ENCODE data around the gene RAD51D.

Gene RAD51D

GRCh38 chr17:35076874-35077273 is 42.8 kb downstream of the RAD51D start:
- Histone ChIP-seq H3K79me1 (ENCODE audit: low read depth, low read length) (no peaks in the 10 kb centered on the region), H3K18ac (ENCODE audit: low read length) (no peak overlapping the region), H2BK15ac (ENCODE audit: low read length) (no peak overlapping the region), H4K91ac (ENCODE audit: low read depth, low read length, poor library complexity) (no peak overlapping the region), H3K4me3 (ENCODE audit: low read length in 2 of 2) (no peak overlapping the region), H2BK120ac (ENCODE audit: low read depth, low read length) (no peak overlapping the region), H2BK12ac (ENCODE audit: low read length) (no peak overlapping the region), H3K36me3 (replicated peaks in 1 of 2; ENCODE audit: control insufficient read depth in 2 of 2, insufficient read depth in 2 of 2, low read length in 2 of 2) (no peaks in the 10 kb centered on the region), H3K9me3 (replicated peaks in 1 of 2; ENCODE audit: control insufficient read depth in 2 of 2, insufficient read depth in 1 of 2, low read depth in 1 of 2, low read length in 2 of 2) (no peaks in the 10 kb centered on the region), H2AK5ac (ENCODE audit: low read depth, low read length) (no peak overlapping the region), H2BK5ac (ENCODE audit: low read length) (no peak overlapping the region), H3K23ac (ENCODE audit: low read depth, low read length, poor library complexity) (no peak overlapping the region), H4K8ac (ENCODE audit: low read depth, low read length) (no peak overlapping the region), H3K27ac (replicated peaks; ENCODE audit: low read length) (no peak overlapping the region), H3K14ac (ENCODE audit: low read length) (no peak overlapping the region), H3K4ac (ENCODE audit: low read length) (no peak overlapping the region), H3K27me3 (ENCODE audit: control insufficient read depth in 3 of 3, insufficient read depth in 3 of 3, low read depth in 1 of 3, low read length in 3 of 3) (no peaks in the 10 kb centered on the region), H2AFZ (ENCODE audit: low read length) (no peak overlapping the region), H3K4me1 (ENCODE audit: control insufficient read depth in 2 of 2, insufficient read depth in 1 of 2, low read depth in 1 of 2, low read length in 2 of 2) (peaks cover 0 to 14% of the 10 kb centered on the region in 2 donors), H3K9ac (ENCODE audit: low read depth, low read length, poor library complexity) (no peak overlapping the region), H3K4me2 (ENCODE audit: insufficient read depth, low read length, poor library complexity, severe bottlenecking) (no peak overlapping the region)
- DNase-seq (ENCODE audit: low spot score): no peak
- WGBS, 2 donors (ENCODE audit: extremely low coverage in 2 of 2, insufficient read length in 2 of 2, insufficient replicate concordance in 1 of 2): no CpG with 5 or more reads among the region's 1 CpG

- peaks cover 0 to 14% of the 10 kb centered on the region in 2 donors for H3K4me1 ChIP-seq (ENCODE audit: control insufficient read depth in 2 of 2, insufficient read depth in 1 of 2, low read depth in 1 of 2, low read length in 2 of 2)
- H3K4me2 ChIP-seq (ENCODE audit: insufficient read depth, low read length, poor library complexity, severe bottlenecking): no peak overlapping the region
- H2BK120ac ChIP-seq (ENCODE audit: low read depth, low read length): no peak overlapping the region
- no peak overlapping the region for H4K91ac ChIP-seq (ENCODE audit: low read depth, low read length, poor library complexity)
- H3K27ac ChIP-seq (replicated peaks; ENCODE audit: low read length): no peak overlapping the region
- no peak overlapping the region for H2BK15ac ChIP-seq (ENCODE audit: low read length)
- no peak overlapping the region for H3K23ac ChIP-seq (ENCODE audit: low read depth, low read length, poor library complexity)
- H2AFZ ChIP-seq (ENCODE audit: low read length): no peak overlapping the region
- H3K18ac ChIP-seq (ENCODE audit: low read length): no peak overlapping the region
- H2AK5ac ChIP-seq (ENCODE audit: low read depth, low read length): no peak overlapping the region
- H3K27me3 ChIP-seq (ENCODE audit: control insufficient read depth in 3 of 3, insufficient read depth in 3 of 3, low read depth in 1 of 3, low read length in 3 of 3): no peaks in the 10 kb centered on the region
- no peak overlapping the region for H4K8ac ChIP-seq (ENCODE audit: low read depth, low read length)
- H3K36me3 ChIP-seq (replicated peaks in 1 of 2; ENCODE audit: control insufficient read depth in 2 of 2, insufficient read depth in 2 of 2, low read length in 2 of 2): no peaks in the 10 kb centered on the region
- no peak for DNase-seq (ENCODE audit: low spot score)
- H2BK12ac ChIP-seq (ENCODE audit: low read length): no peak overlapping the region
- no CpG with 5 or more reads among the region's 2 CpGs for WGBS, 2 donors (ENCODE audit: extremely low coverage in 2 of 2, insufficient read length in 2 of 2, insufficient replicate concordance in 1 of 2)
- no peaks in the 10 kb centered on the region for H3K9me3 ChIP-seq (replicated peaks in 1 of 2; ENCODE audit: control insufficient read depth in 2 of 2, insufficient read depth in 1 of 2, low read depth in 1 of 2, low read length in 2 of 2)
- no peak overlapping the region for H2BK5ac ChIP-seq (ENCODE audit: low read length)
- no peak overlapping the region for H3K4me3 ChIP-seq (ENCODE audit: low read length in 2 of 2)
- no peak overlapping the region for H3K4ac ChIP-seq (ENCODE audit: low read length)
- H3K14ac ChIP-seq (ENCODE audit: low read length): no peak overlapping the region
- H3K9ac ChIP-seq (ENCODE audit: low read depth, low read length, poor library complexity): no peak overlapping the region
- no peaks in the 10 kb centered on the region for H3K79me1 ChIP-seq (ENCODE audit: low read depth, low read length)
Observed at GRCh38 chr17:35074711-35075707, 44.7 kb downstream of the RAD51D start.

DNA sequence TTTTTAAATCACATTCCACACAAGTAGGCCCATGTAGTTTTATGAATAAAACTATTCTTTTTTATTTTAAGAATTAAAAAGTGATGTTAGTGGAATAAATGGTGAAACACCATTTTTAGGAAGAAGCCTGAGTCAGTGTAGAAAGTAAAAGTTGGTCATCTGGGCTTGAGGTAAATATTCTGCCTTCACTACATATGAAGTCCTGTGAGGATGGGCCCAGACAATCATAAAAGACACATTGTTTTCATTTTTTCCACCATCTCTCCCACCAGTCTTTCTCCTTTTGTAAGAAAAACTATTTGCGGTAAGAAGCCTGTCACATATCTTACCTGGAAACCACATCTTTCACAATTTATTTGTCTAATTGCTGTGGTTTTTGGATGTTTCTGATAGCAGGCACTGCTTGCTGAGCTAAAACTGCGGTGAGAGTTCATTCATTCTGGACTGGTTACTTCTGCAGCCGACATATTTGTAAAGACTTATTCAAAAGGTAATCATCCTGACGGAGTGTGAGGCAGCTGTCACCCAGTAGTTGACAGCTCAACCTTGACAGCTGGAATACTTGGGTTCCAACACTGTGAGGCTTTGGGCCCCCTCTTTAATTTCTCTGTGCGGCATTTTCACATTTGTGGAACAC is 45.6 kb downstream of the RAD51D start:
- Histone ChIP-seq H2AK5ac (ENCODE audit: low read depth, low read length) (no peak overlapping the region), H2AFZ (ENCODE audit: low read length) (no peak overlapping the region), H4K8ac (ENCODE audit: low read depth, low read length) (no peak overlapping the region), H3K79me1 (ENCODE audit: low read depth, low read length) (no peaks in the 10 kb centered on the region), H3K4me2 (ENCODE audit: insufficient read depth, low read length, poor library complexity, severe bottlenecking) (no peak overlapping the region), H3K23ac (ENCODE audit: low read depth, low read length, poor library complexity) (no peak overlapping the region), H3K4me3 (ENCODE audit: low read length in 2 of 2) (no peak overlapping the region), H3K27me3 (ENCODE audit: control insufficient read depth in 3 of 3, insufficient read depth in 3 of 3, low read depth in 1 of 3, low read length in 3 of 3) (no peaks in the 10 kb centered on the region), H2BK120ac (ENCODE audit: low read depth, low read length) (no peak overlapping the region), H3K36me3 (replicated peaks in 1 of 2; ENCODE audit: control insufficient read depth in 2 of 2, insufficient read depth in 2 of 2, low read length in 2 of 2) (no peaks in the 10 kb centered on the region), H3K4ac (ENCODE audit: low read length) (no peak overlapping the region), H3K9me3 (replicated peaks in 1 of 2; ENCODE audit: control insufficient read depth in 2 of 2, insufficient read depth in 1 of 2, low read depth in 1 of 2, low read length in 2 of 2) (no peaks in the 10 kb centered on the region), H3K9ac (ENCODE audit: low read depth, low read length, poor library complexity) (no peak overlapping the region), H3K27ac (replicated peaks; ENCODE audit: low read length) (no peak overlapping the region), H2BK5ac (ENCODE audit: low read length) (no peak overlapping the region), H2BK12ac (ENCODE audit: low read length) (no peak overlapping the region), H2BK15ac (ENCODE audit: low read length) (no peak overlapping the region), H3K14ac (ENCODE audit: low read length) (no peak overlapping the region), H3K4me1 (ENCODE audit: control insufficient read depth in 2 of 2, insufficient read depth in 1 of 2, low read depth in 1 of 2, low read length in 2 of 2) (peaks cover 0 to 14% of the 10 kb centered on the region in 2 donors), H4K91ac (ENCODE audit: low read depth, low read length, poor library complexity) (no peak overlapping the region), H3K18ac (ENCODE audit: low read length) (no peak overlapping the region)
- no CpG with 5 or more reads among the region's 5 CpGs for WGBS, 2 donors (ENCODE audit: extremely low coverage in 2 of 2, insufficient read length in 2 of 2, insufficient replicate concordance in 1 of 2)
- DNase-seq (ENCODE audit: low spot score): no peak

GRCh38 chr17:35073183-35073790 is 46.4 kb downstream of the RAD51D start:
- Histone ChIP-seq H2BK15ac (ENCODE audit: low read length) (no peak overlapping the region), H3K4me1 (ENCODE audit: control insufficient read depth in 2 of 2, insufficient read depth in 1 of 2, low read depth in 1 of 2, low read length in 2 of 2) (peaks cover 0 to 14% of the 10 kb centered on the region in 2 donors), H3K27ac (replicated peaks; ENCODE audit: low read length) (no peak overlapping the region), H3K4me3 (ENCODE audit: low read length in 2 of 2) (no peak overlapping the region), H2BK5ac (ENCODE audit: low read length) (no peak overlapping the region), H3K27me3 (ENCODE audit: control insufficient read depth in 3 of 3, insufficient read depth in 3 of 3, low read depth in 1 of 3, low read length in 3 of 3) (no peaks in the 10 kb centered on the region), H3K36me3 (replicated peaks in 1 of 2; ENCODE audit: control insufficient read depth in 2 of 2, insufficient read depth in 2 of 2, low read length in 2 of 2) (no peaks in the 10 kb centered on the region), H2BK120ac (ENCODE audit: low read depth, low read length) (no peak overlapping the region), H4K8ac (ENCODE audit: low read depth, low read length) (no peak overlapping the region), H3K4me2 (ENCODE audit: insufficient read depth, low read length, poor library complexity, severe bottlenecking) (no peak overlapping the region), H2AK5ac (ENCODE audit: low read depth, low read length) (no peak overlapping the region), H2BK12ac (ENCODE audit: low read length) (no peak overlapping the region), H3K9me3 (replicated peaks in 1 of 2; ENCODE audit: control insufficient read depth in 2 of 2, insufficient read depth in 1 of 2, low read depth in 1 of 2, low read length in 2 of 2) (no peaks in the 10 kb centered on the region), H3K4ac (ENCODE audit: low read length) (no peak overlapping the region), H2AFZ (ENCODE audit: low read length) (no peak overlapping the region), H3K14ac (ENCODE audit: low read length) (no peak overlapping the region), H3K23ac (ENCODE audit: low read depth, low read length, poor library complexity) (no peak overlapping the region), H3K9ac (ENCODE audit: low read depth, low read length, poor library complexity) (no peak overlapping the region), H3K18ac (ENCODE audit: low read length) (no peak overlapping the region), H4K91ac (ENCODE audit: low read depth, low read length, poor library complexity) (no peak overlapping the region), H3K79me1 (ENCODE audit: low read depth, low read length) (no peaks in the 10 kb centered on the region)
- DNase-seq (ENCODE audit: low spot score): no peak
- WGBS, 2 donors (ENCODE audit: extremely low coverage in 2 of 2, insufficient read length in 2 of 2, insufficient replicate concordance in 1 of 2): no CpG with 5 or more reads among the region's 3 CpGs

All from neuronal stem cell (in vitro differentiated cells).